22Rv1 (cell line): ENCODE measurements around the gene AGRN.

Experiments
- ZFX ChIP-seq: fragments of 450-650 bp; IDR thresholded peaks from 2 replicates; pipeline ENCODE4 v1.6.1; 2017; ENCODE audit warnings: antibody characterized with exemption, borderline replicate concordance
- TF ChIP-seq, protein P1 (sequence below): fragments of 450-650 bp; IDR thresholded peaks from 2 replicates; pipeline ENCODE4 v1.5.1; 2017; ENCODE audit warnings: mild to moderate bottlenecking

DNA sequence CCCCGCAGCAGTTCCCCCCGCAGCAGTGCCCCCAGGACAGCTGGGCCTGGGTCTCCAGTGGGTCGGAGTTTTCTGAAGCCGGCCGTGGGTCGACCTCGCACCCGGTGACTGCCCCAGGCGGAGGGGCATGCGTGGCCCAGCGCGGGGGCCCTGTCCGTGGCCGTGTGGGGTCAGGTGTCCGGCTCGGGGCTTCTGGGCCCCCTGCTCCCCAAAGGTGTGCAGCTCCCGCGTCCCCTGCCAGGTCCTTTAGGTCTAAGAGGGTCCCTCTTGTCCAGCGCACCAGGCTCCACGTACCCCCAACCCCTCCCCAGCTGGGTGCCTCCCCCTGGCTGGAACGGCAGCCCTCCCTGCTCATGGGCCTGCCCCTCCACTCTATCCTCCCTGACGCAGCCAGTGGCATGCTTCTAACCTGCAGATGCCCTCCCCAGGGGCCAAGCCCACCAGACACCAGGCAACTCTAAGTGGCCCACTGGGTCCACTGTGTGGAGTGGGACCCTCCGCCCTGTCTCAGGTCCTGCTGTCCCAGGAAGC, 14.1 kb upstream of the AGRN start:
- TF ChIP-seq, protein P1, sequence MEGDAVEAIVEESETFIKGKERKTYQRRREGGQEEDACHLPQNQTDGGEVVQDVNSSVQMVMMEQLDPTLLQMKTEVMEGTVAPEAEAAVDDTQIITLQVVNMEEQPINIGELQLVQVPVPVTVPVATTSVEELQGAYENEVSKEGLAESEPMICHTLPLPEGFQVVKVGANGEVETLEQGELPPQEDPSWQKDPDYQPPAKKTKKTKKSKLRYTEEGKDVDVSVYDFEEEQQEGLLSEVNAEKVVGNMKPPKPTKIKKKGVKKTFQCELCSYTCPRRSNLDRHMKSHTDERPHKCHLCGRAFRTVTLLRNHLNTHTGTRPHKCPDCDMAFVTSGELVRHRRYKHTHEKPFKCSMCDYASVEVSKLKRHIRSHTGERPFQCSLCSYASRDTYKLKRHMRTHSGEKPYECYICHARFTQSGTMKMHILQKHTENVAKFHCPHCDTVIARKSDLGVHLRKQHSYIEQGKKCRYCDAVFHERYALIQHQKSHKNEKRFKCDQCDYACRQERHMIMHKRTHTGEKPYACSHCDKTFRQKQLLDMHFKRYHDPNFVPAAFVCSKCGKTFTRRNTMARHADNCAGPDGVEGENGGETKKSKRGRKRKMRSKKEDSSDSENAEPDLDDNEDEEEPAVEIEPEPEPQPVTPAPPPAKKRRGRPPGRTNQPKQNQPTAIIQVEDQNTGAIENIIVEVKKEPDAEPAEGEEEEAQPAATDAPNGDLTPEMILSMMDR = no peak
- TF ChIP-seq ZFX = no peak
